Liver (tissue), 3 donors: Measurements from ENCODE around the gene SIK3.
"Not testable (repeated sequence)": the region's sequence is repeated elsewhere in the genome, so short reads cannot be mapped to it uniquely, and the experiment has no call there.

Experiments
- FOXA1 ChIP-seq: IDR thresholded peaks from 2 replicates; pipeline ENCODE4 v1.6.1; 2016; ENCODE audit warnings: antibody characterized with exemption
- JUND ChIP-seq, 2 donors: IDR thresholded peaks; 2 replicates each; pipeline ENCODE4 v1.6.1; 2016; ENCODE audit warnings: antibody characterized with exemption in 2 of 2
- NR2F2 ChIP-seq: IDR thresholded peaks from 2 replicates; pipeline ENCODE4 v1.6.1; 2016; ENCODE audit warnings: antibody characterized with exemption
- RAD21 ChIP-seq, 2 donors: IDR thresholded peaks; 2 replicates each; pipeline ENCODE4 v1.6.1; 2016; ENCODE audit warnings: antibody characterized with exemption in 2 of 2, mild to moderate bottlenecking in 2 of 2
- REST ChIP-seq: IDR thresholded peaks from 2 replicates; pipeline ENCODE4 v1.6.1; 2016; ENCODE audit warnings: antibody characterized with exemption, mild to moderate bottlenecking
- TAF1 ChIP-seq: conservative IDR thresholded peaks from 2 replicates; pipeline ENCODE4 v1.6.1; 2016; ENCODE audit warnings: antibody characterized with exemption, mild to moderate bottlenecking
- YY1 ChIP-seq: IDR thresholded peaks from 2 replicates; pipeline ENCODE4 v1.6.1; 2016; ENCODE audit warnings: antibody characterized with exemption, mild to moderate bottlenecking
- ZBTB33 ChIP-seq: IDR thresholded peaks from 2 replicates; pipeline ENCODE4 v1.6.1; 2016; ENCODE audit warnings: antibody characterized with exemption
- TF ChIP-seq, protein P1 (sequence below): fragments of 150-350 bp; IDR thresholded peaks from 2 replicates; pipeline ENCODE4 v1.5.1; 2017; ENCODE audit warnings: improper control_type of control experiment, low read depth, low read length; ENCODE audit not compliant: missing input control
- donor health status: healthy.
- donor health status: healthy.

DNA sequence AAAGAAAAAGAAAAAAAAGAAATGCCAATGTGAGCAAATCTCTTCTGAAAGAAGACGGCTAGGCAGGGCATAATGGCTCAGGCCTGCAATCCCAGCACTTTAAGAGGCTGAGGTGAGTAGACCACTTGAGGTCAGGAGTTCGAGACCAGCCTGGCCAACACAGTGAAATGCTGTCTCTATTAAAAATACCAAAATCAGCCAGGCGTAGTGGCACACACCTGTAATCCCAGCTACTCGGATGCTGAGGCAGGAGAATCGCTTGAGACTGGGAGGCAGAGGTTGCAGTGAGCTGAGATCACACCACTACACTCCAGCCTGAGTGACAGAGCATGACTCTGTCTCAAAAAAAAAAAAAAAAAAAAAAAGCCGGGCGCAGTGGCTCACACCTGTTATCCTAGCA is 32.2 kb upstream of the SIK3 start:
- TF ChIP-seq, protein P1, sequence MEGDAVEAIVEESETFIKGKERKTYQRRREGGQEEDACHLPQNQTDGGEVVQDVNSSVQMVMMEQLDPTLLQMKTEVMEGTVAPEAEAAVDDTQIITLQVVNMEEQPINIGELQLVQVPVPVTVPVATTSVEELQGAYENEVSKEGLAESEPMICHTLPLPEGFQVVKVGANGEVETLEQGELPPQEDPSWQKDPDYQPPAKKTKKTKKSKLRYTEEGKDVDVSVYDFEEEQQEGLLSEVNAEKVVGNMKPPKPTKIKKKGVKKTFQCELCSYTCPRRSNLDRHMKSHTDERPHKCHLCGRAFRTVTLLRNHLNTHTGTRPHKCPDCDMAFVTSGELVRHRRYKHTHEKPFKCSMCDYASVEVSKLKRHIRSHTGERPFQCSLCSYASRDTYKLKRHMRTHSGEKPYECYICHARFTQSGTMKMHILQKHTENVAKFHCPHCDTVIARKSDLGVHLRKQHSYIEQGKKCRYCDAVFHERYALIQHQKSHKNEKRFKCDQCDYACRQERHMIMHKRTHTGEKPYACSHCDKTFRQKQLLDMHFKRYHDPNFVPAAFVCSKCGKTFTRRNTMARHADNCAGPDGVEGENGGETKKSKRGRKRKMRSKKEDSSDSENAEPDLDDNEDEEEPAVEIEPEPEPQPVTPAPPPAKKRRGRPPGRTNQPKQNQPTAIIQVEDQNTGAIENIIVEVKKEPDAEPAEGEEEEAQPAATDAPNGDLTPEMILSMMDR, result not testable (repeated sequence)
- TF ChIP-seq JUND (IDR thresholded peaks at IDR 0.05); REST; YY1; RAD21 (IDR thresholded peaks at IDR 0.05); ZBTB33; TAF1; NR2F2; FOXA1: not testable (repeated sequence)
